H1 (cell line): ENCODE measurements around the gene NRSN2. TPM values are rescaled to one million over a fixed set of nuclear protein-coding genes. Genes with fewer than 3 reads are reported as not detected.

Experiments used
- BCL11A ChIP-seq, 2 experiments: IDR thresholded peaks; one replicate each; pipeline ENCODE4 v1.6.1; 2011; ENCODE audit warnings: low read depth in 2 of 2, low read length in 2 of 2, mild to moderate bottlenecking in 2 of 2
- RXRA ChIP-seq: IDR thresholded peaks from 2 replicates; pipeline ENCODE4 v1.6.1; 2011; ENCODE audit warnings: low read depth, mild to moderate bottlenecking, low read length, moderate library complexity; ENCODE audit not compliant: insufficient read depth
- SAP30 ChIP-seq: fragments of 300-600 bp; sonication (generic); IDR thresholded peaks from 2 replicates; pipeline ENCODE4 v1.7.1; 2012; ENCODE audit warnings: low read length, moderate library complexity, mild to moderate bottlenecking, inconsistent platforms; ENCODE audit not compliant: insufficient read depth, insufficient replicate concordance
- SP2 ChIP-seq: IDR thresholded peaks from 2 replicates; pipeline ENCODE4 v1.6.1; 2012; ENCODE audit warnings: mild to moderate bottlenecking, low read length, inconsistent platforms
- SRF ChIP-seq: IDR thresholded peaks from 2 replicates; pipeline ENCODE4 v1.6.1; 2011; ENCODE audit warnings: mild to moderate bottlenecking, low read depth, low read length, moderate library complexity
- TBP ChIP-seq: IDR thresholded peaks from 2 replicates; pipeline ENCODE4 v1.6.1; 2011; ENCODE audit warnings: low read depth, low read length, improper control_type of control experiment
- polyA plus RNA-seq, 7 experiments: library from polyadenylated mRNA; depleted of rRNA in 3 of 7; stranded (reverse) in 5 of 7; unstranded in 2 of 7; fragments of >200 nt in 5 of 7; fragments of 200-250 nt in 2 of 7; gene quantifications; 1 replicate in 5 of 7; 2 replicates in 1 of 7; 4 replicates in 1 of 7; pipeline versions ENCODE4 v1.2.1 to v1.2.3, GENCODE V29; 2011 to 2013; ENCODE audit warnings: missing spikeins in 2 of 7, mixed read lengths in 2 of 7
- total RNA-seq: library from RNA; stranded (reverse); fragmentation: NEBNext Ultra II Directional; extraction: Animal tissue kit (Norgen Biotek cat#: 25700); gene quantifications from 2 replicates; pipeline ENCODE4 v1.2.1, GENCODE V29; 2021
- TF ChIP-seq, protein P1 (sequence below): IDR thresholded peaks from 2 replicates; pipeline ENCODE4 v1.6.1; 2012; ENCODE audit warnings: low read length, inconsistent platforms
- TF ChIP-seq, protein P2 (sequence below): fragments of 300-600 bp; sonication (generic); IDR thresholded peaks from 2 replicates; pipeline ENCODE4 v1.7.1; 2012; ENCODE audit warnings: low read length, moderate library complexity, mild to moderate bottlenecking, inconsistent platforms; ENCODE audit not compliant: insufficient replicate concordance

Gene NRSN2
- total and polyA plus RNA-seq, 2 of the 8 experiments (the other 6 are each of a cell fraction or from before 2014, with no cell fraction given), result 19.4 to 33.3 TPM

DNA sequence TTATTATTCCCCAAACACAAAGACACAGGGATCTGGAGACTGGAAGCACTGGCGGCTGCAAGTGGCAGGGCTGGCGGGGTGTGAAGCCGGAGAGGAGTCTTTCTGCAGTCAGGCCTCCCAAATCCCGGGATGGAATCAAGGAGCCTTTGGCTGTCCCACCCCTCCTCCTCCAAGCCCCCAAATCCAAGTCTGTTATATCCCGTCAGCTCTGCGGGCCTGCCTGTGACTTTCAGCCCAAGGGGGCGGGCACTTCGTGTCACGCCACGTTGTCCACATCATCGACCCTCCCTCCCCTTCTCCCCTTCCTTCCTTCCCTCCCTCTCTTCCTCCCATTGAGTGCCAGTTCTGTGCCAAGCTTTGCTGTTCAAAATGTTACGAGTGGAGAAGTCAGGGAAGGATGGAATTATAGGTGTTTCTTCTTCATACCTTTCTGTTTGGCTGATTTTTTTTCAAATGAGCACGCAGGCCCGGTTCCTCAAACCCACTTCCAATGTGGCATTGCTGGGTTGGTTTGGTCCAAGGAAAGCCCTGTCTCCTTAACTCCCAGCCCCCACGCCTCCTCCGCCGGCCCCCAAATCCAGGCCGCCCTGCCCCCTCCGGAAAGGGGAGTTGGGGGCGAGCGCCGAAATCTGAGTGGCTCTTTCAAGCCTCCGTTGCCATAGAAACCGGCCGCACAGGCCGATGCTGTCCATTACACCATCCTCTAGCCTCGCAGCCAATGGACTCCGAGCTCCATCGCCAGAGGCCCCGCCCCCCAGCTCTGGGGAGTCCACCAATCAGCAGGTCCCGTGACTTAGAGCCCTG lies 36.9 kb upstream of the NRSN2 start (continued):
- TF ChIP-seq, protein P1, sequence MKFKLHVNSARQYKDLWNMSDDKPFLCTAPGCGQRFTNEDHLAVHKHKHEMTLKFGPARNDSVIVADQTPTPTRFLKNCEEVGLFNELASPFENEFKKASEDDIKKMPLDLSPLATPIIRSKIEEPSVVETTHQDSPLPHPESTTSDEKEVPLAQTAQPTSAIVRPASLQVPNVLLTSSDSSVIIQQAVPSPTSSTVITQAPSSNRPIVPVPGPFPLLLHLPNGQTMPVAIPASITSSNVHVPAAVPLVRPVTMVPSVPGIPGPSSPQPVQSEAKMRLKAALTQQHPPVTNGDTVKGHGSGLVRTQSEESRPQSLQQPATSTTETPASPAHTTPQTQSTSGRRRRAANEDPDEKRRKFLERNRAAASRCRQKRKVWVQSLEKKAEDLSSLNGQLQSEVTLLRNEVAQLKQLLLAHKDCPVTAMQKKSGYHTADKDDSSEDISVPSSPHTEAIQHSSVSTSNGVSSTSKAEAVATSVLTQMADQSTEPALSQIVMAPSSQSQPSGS, result 0 out of 2 replicates have a peak, but pooled peaks have one; percentile 8
- no peak for TF ChIP-seq BCL11A (IDR thresholded peaks at IDR 0.05; ENCODE audit: low read depth in 2 of 2, low read length in 2 of 2)
- peak; percentile 41; the same call in 1 of the 2 replicates for TF ChIP-seq TBP
- peak; percentile 26; the same call in 1 of the 2 replicates for TF ChIP-seq SP2
- TF ChIP-seq SAP30, result peak; percentile 70
- TF ChIP-seq, protein P2, sequence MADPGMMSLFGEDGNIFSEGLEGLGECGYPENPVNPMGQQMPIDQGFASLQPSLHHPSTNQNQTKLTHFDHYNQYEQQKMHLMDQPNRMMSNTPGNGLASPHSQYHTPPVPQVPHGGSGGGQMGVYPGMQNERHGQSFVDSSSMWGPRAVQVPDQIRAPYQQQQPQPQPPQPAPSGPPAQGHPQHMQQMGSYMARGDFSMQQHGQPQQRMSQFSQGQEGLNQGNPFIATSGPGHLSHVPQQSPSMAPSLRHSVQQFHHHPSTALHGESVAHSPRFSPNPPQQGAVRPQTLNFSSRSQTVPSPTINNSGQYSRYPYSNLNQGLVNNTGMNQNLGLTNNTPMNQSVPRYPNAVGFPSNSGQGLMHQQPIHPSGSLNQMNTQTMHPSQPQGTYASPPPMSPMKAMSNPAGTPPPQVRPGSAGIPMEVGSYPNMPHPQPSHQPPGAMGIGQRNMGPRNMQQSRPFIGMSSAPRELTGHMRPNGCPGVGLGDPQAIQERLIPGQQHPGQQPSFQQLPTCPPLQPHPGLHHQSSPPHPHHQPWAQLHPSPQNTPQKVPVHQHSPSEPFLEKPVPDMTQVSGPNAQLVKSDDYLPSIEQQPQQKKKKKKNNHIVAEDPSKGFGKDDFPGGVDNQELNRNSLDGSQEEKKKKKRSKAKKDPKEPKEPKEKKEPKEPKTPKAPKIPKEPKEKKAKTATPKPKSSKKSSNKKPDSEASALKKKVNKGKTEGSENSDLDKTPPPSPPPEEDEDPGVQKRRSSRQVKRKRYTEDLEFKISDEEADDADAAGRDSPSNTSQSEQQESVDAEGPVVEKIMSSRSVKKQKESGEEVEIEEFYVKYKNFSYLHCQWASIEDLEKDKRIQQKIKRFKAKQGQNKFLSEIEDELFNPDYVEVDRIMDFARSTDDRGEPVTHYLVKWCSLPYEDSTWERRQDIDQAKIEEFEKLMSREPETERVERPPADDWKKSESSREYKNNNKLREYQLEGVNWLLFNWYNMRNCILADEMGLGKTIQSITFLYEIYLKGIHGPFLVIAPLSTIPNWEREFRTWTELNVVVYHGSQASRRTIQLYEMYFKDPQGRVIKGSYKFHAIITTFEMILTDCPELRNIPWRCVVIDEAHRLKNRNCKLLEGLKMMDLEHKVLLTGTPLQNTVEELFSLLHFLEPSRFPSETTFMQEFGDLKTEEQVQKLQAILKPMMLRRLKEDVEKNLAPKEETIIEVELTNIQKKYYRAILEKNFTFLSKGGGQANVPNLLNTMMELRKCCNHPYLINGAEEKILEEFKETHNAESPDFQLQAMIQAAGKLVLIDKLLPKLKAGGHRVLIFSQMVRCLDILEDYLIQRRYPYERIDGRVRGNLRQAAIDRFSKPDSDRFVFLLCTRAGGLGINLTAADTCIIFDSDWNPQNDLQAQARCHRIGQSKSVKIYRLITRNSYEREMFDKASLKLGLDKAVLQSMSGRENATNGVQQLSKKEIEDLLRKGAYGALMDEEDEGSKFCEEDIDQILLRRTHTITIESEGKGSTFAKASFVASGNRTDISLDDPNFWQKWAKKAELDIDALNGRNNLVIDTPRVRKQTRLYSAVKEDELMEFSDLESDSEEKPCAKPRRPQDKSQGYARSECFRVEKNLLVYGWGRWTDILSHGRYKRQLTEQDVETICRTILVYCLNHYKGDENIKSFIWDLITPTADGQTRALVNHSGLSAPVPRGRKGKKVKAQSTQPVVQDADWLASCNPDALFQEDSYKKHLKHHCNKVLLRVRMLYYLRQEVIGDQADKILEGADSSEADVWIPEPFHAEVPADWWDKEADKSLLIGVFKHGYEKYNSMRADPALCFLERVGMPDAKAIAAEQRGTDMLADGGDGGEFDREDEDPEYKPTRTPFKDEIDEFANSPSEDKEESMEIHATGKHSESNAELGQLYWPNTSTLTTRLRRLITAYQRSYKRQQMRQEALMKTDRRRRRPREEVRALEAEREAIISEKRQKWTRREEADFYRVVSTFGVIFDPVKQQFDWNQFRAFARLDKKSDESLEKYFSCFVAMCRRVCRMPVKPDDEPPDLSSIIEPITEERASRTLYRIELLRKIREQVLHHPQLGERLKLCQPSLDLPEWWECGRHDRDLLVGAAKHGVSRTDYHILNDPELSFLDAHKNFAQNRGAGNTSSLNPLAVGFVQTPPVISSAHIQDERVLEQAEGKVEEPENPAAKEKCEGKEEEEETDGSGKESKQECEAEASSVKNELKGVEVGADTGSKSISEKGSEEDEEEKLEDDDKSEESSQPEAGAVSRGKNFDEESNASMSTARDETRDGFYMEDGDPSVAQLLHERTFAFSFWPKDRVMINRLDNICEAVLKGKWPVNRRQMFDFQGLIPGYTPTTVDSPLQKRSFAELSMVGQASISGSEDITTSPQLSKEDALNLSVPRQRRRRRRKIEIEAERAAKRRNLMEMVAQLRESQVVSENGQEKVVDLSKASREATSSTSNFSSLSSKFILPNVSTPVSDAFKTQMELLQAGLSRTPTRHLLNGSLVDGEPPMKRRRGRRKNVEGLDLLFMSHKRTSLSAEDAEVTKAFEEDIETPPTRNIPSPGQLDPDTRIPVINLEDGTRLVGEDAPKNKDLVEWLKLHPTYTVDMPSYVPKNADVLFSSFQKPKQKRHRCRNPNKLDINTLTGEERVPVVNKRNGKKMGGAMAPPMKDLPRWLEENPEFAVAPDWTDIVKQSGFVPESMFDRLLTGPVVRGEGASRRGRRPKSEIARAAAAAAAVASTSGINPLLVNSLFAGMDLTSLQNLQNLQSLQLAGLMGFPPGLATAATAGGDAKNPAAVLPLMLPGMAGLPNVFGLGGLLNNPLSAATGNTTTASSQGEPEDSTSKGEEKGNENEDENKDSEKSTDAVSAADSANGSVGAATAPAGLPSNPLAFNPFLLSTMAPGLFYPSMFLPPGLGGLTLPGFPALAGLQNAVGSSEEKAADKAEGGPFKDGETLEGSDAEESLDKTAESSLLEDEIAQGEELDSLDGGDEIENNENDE, result no peak
- TF ChIP-seq SRF, result no peak
- TF ChIP-seq RXRA, result no peak
